ENCODE results near the gene EPC2.

DNA sequence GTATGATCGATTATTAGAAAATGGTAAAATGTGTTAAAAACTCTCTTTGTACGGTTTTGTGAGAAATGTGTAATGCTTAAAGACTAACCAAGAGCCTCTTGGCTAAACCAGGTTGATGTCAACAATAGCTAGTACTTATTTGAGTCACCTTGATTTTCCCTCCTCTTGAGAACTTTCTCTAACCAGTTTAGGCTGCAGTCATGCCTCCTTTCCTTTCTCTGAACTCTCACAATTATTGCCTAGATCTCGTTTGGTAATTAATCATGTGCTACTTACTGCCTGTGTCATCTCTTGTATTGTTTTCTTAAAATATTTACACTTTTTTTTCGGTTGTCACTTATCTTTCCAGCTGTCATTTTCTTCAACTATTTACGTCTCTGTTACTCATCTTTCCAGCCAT, 1.1 kb upstream of the EPC2 start:
- TF ChIP-seq CTCF (IDR thresholded peaks at IDR 0.05), result no peak
- no peak for TF ChIP-seq POLR2A (IDR thresholded peaks at IDR 0.05)

Measured in testis (tissue), 2 donors.